ENCODE results near the gene MYO7B.

MYO7B gene

GRCh38 chr2:127670055-127670956, 134.8 kb downstream of the MYO7B start:
- DNase-seq = no peak

- no peak for DNase-seq
Observed at GRCh38 chr2:127670957-127671290, 135.4 kb downstream of the MYO7B start.

DNA sequence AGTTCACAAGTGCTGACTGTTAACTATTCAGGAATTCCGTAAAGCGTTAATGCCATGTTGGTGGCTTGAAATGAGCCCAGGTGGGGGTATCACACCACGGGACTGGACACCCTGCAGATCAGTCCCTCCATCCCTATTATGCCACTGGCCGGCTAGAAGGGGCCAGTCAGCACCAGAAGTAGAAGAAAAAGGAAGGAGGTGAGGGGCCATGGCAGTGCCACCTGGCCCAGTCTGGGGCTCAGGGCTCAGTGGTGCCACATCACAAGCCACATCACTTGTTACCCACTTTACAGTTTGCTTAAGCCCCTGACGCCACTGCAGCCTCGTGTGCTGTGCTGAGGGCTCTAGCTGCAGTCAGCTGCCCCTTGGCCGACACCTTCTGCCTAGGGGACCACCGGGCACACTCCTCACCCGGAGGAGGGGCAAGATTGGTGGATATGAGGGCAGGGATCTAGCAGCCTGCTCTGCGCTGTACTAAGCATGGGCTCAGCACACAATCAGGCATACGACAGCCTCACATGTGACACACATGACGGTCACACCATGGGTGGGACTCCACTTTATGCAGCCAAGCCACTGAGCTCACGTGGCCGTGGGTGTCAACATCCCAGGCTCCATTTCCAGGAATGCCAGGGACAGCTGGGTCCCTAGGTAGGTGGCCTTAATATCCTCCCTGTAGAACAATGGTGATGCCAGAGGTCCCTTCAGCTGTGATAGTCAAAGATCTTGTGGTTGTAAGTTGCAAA, 136.2 kb downstream of the MYO7B start:
- no peak for DNase-seq

DNA sequence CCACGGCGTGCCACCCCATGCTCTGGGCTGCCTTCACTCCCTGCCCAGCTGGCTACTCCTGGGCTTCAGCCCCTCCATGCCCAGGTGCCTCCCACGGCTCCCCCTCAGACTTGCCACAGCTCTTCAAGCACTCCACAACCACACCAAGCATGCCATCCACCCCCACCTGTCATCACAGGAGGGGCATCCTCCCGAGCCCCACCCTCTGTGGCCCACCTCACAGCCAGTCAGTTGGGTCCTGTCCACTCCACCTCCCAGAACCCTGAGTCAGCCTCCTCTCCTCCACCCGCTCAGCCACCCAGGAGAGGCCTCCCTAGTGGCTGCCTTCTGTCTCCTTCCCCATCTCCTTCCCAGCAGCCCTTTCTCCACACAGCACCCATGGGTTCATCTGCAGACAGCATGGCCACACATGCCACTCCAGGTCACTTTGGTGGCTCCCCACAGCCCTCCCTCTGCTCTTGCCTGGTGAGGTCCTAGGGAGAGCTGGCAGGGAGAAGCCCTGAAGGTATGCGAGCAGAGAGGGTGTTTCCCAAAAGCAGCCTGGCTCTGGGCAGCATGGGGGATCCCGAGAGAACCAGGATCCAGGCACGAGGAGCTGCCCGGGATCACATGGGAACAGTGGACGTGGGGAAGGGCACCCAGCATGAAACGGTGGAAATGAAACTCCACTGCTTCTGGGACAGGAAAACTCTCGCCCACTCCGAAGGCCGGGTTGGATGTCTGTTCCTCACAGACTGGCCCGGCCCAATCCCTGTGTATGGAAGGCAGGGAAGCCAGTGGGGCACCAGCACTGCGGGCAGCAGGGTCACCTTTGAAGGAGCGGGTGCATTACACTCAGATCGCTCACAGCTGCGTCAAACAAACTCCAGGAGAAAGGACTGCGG, 137.1 kb downstream of the MYO7B start:
- DNase-seq = no peak

- no peak for DNase-seq
Observed at GRCh38 chr2:127673291-127674069, 138.0 kb downstream of the MYO7B start.

DNA sequence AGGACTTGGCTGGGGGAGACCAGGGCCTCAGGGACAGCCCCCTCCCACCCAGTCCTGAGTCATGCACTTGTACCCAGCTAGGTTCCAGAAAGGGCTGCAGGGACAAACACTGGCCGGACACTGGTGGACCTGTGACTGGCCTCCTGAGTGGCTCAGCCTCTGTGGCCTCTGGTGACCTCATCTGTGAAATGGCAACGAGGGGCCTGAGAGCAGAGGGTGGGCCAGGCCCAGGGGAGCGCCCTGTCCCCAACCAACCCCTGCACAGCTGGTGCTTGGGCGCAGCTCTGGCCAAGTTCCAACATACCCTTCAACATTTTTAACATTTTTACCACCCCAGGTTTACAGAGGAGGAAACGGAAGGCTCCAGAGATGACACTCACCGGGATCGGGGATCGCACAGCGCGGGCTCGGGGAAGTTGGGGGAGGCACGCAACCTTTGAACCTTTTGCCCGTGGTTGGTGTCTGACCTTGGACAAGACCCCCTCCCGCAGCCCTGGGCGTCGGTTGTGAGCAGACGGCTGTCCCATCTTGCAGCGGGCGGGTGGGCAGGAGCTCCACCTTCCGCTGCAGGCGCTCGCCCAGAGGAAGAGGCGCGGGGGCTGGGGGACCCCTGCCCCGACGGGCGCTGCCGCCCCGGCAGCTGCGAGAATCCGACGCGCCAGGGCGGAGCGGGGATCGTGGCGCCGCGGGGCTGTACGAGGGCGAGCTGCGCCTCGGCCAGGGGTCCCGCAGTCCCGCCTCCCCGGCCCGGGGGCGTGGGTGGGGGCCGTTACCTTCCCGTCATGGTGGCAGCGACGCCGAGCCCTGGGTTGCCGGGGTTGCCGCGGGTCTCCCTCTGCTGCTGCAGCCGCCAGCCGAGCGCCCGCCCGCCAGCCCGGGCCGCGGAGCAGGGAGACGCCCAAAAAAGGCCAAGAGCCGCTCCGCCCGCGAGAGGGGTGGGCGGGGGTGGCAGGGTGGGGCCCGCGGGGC, 139.0 kb downstream of the MYO7B start:
- DNase-seq = peak; percentile 42

- DNase-seq = no peak
Observed at GRCh38 chr2:127675331-127676261, 140.1 kb downstream of the MYO7B start, which contains the start of gene LIMS2. Gene LIMS2, minus strand, starts transcription at chr2:127675530. Its CDS starts 506 bp downstream, at chr2:127675024.

DNA sequence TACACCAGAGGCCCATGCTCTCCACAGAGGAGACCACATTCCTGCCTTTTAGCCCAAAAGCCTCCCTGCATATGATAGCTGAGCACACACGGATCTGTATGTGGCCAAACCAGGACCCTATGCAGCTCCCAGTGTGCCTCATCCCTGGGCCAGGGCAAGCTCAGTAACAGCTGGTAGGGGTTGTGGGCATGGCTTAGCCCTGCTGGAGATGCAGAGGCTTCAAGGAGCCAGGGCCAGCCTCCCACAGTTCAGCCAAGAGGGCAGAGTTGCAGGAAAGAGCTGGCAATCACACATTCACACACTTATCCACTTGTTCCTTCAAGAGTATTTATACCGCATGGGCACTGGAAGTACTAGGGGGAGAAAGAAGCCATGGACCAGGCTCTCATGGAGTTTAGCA, 141.4 kb downstream of the MYO7B start:
- DNase-seq = no peak

GRCh38 chr2:127678531-127678930, 143.0 kb downstream of the MYO7B start:
- DNase-seq = no peak

DNA sequence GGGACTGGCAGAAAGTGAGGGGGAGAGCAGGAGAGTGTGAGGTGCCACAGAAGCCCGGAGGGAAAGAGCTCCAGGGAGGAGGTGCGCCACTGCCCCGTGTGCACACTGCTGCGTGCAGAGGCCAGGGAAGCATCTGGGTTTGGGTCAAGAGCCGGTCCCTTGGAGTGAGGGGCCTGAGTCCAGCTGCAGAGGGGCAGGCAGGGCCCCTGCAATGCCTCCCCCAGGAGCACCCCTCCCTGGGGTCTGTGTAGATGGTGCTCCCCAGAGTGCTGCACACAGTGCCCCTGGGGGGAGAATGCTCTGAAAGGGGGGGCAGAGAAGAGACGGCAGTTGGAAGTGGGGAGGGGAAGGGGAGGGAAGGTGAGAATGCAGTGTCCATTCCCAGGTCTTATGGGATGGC, 143.5 kb downstream of the MYO7B start:
- DNase-seq = no peak

DNA sequence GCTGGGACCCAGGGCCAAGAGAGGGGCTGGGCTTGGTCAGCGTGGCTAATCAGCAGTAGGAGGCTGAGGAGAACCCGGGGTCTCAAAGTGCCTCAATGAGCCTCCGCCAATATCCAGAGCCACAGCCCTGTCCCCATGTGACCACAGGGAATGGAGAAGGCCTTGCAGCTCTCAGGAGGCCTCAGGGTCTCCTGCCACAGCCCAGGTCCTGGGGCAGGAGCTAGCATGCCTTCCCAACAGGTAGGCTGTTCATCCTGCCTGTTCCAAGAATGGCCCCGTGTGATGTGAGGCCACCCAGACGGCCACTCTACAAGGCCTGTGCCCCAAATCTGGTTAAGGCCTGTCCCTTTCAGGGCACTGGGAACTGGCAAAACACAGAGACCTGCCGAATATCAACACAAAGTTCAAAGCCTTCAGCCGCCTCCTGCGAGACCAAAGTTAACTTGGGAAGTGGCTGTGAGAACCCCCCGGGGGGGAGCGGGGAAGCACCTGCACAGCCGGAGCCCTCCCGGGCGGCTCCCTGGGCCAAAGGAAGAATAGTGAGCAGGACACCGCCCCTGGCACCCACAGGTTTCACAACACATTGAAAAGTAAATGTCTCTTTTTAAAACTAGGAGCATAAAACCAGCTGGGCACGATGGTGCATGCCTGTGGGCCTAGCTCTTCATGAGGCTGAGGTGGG, 144.3 kb downstream of the MYO7B start:
- DNase-seq = no peak

DNA sequence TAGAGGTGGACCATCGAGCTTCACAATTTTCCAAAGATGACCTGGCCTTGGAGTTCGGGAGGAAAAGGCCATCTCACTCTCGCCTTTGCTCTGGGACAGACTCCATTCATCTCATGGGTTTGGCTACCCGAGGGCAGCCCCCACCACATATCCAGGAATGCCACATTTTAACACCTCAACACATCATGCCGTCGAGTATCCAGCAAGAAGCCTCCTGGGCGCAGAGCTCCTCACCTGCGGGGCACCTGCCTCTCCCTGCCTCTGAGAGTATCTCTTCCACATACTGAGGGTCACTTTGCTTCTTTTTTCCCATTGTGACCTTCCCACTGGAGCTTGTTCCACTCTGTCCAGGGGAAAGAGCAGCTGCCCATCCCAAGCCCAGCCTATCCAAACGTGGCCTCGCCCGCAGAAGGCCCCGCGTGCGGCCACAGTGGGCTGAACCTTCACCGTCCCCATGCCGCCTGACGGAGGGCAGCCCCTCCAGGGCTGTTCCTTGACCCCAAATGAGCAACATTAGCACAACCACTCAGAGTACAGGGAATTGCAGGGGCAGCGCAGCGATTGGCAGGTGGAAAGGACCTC, 145.3 kb downstream of the MYO7B start:
- no peak for DNase-seq

GRCh38 chr2:127681288-127681804, 145.9 kb downstream of the MYO7B start:
- no peak for DNase-seq

DNA sequence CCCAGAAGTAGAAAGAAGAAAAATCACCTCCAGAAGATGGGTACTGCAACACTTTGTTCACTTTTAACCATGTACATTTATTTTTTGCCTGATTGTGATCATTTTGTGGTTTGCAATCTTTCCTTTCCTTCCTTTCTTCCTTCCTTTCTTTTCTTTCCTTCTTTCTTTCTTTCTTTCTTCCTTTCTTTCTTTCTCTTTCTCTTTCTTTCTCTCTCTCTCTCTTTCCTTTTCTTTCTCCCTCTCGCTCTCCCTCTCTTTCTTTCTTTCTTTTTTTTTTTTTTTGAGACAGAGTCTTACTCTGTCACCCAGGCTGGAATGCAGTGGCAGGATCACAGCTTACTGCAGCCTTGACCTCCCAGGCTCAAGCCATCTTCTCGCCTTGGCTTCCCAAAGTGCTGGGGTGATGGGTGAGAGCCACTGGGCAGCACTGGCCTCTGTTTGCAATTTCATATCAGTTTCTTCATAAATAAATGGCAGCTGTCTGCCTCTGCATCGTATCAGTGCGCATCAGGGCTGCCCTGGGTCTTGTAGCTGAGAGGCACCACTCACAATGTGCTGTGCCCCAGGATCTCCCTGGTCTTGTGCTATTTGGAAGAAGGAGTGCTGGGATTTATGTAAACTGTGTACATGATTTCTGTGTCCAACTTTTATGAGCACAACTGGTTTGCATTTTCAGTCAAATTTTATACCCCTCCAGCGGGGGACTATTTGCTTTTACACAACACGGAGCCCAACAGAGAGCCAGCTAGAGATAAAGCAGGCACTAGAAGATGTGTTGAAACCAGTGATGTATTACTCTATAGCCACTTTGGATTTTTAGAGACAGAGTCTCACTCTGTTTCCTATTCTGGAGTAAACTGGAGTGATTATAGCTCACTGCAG, 146.7 kb downstream of the MYO7B start:
- DNase-seq = no peak

- DNase-seq = no peak
Observed at GRCh38 chr2:127683056-127683455, 147.6 kb downstream of the MYO7B start.

DNA sequence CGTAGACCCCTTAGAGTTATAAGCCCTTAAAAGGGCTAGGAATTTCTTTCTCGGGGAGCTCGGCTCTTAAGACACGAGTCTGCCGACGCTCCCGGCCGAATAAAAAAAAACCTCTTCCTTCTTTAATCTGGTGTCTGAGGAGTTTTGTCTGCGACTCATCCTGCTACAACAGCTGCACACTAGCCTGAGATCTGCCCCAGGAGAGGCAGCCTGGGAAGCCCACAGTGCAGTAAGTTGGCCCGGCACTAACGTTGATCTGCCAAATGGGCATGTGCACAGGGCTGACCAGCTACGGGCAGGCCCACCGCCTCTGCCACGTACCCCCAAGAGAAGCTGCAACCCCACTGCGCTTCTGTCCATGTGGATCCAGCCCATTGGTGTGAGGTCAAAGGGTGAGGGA, 148.3 kb downstream of the MYO7B start:
- DNase-seq = no peak

- DNase-seq = no peak
Observed at GRCh38 chr2:127685410-127686080, 150.1 kb downstream of the MYO7B start.

All from activated T-cell treated with anti-CD3 and anti-CD28 coated beads, Interleukin-2, amount 50 U/mL, for 1 hour (primary cell).